IPS-18a (cell line): ENCODE data around the gene SLC9A6.

Experiments used
- H3K27ac ChIP-seq: one replicate; pipeline ENCODE4 v1.5.1; 2013; ENCODE audit warnings: low read length
- H3K27me3 ChIP-seq: one replicate; pipeline ENCODE4 v1.6.1; 2013; ENCODE audit warnings: mild to moderate bottlenecking, low read length; ENCODE audit not compliant: control insufficient read depth, insufficient read depth
- H3K36me3 ChIP-seq: one replicate; pipeline ENCODE4 v1.6.1; 2013; ENCODE audit warnings: low read depth, low read length; ENCODE audit not compliant: control insufficient read depth
- H3K4me1 ChIP-seq: one replicate; pipeline ENCODE4 v1.6.1; 2013; ENCODE audit warnings: low read depth, low read length; ENCODE audit not compliant: control insufficient read depth
- H3K4me3 ChIP-seq: one replicate; pipeline ENCODE4 v1.5.1; 2013; ENCODE audit warnings: low read length
- H3K9ac ChIP-seq: one replicate; pipeline ENCODE4 v1.6.1; 2013; ENCODE audit warnings: mild to moderate bottlenecking, low read length, moderate library complexity
- H3K9me3 ChIP-seq: one replicate; pipeline ENCODE4 v1.6.1; 2013; ENCODE audit warnings: low read depth, low read length; ENCODE audit not compliant: control insufficient read depth

Gene SLC9A6

GRCh38 chrX:135984256-135984655 is 979 bp upstream of the SLC9A6 start:
- Histone ChIP-seq H3K27ac (no peak overlapping the region), H3K4me3 (peak overlapping the region; percentile 74), H3K36me3 (no peaks in the 10 kb centered on the region), H3K27me3 (no peaks in the 10 kb centered on the region), H3K4me1 (peaks cover 5% of the 10 kb centered on the region), H3K9ac (no peak overlapping the region), H3K9me3 (peaks cover 15% of the 10 kb centered on the region)

DNA sequence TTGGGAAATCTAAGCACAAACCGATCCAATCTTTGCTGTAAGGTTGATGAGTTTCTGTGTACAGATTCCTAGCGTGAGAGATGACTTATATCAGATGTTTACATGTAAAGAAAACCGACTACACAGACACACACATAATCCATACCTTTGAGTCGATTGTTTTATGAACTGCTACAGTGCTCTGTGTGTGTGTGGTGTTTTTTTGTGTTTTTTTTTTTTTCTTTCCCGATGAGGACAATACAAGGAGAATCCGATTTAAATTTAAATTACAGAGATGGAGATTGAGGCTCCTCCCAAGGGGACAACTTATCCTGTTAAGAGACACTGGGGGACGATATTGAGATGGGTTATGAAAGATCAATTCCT is 461 bp upstream of the SLC9A6 start:
- Histone ChIP-seq H3K27ac (no peak overlapping the region), H3K9me3 (peaks cover 12% of the 10 kb centered on the region), H3K4me1 (peaks cover 5% of the 10 kb centered on the region), H3K4me3 (peak overlapping the region; percentile 74), H3K36me3 (no peaks in the 10 kb centered on the region), H3K27me3 (no peaks in the 10 kb centered on the region), H3K9ac (peak overlapping the region; percentile 19)

DNA sequence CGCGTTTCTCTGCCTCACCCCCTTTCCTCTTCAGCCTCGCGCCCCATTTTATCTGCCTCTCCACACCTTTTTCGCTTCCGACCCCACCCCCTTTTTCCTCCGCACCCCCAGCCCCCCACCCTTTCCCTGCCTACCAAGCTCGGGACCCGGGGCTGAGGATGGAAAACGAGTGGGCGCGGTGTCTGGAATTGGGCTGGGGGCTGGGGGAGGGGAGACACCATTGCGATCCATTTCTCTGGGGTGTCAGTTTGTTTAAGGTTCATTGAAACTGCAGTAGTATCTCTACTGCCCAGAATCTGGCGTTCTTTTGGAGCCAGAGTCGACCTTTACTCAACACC is 707 bp downstream of the SLC9A6 start:
- H3K9me3 ChIP-seq, result peaks cover 9% of the 10 kb centered on the region
- peaks cover 5% of the 10 kb centered on the region for H3K4me1 ChIP-seq
- no peaks in the 10 kb centered on the region for H3K27me3 ChIP-seq
- H3K27ac ChIP-seq, result no peak overlapping the region
- peak overlapping the region; percentile 74 for H3K4me3 ChIP-seq
- H3K36me3 ChIP-seq, result no peaks in the 10 kb centered on the region
- H3K9ac ChIP-seq, result peak overlapping the region; percentile 54

GRCh38 chrX:135988245-135988644 is 3.0 kb downstream of the SLC9A6 start:
- H3K27me3 ChIP-seq, result no peaks in the 10 kb centered on the region
- H3K9ac ChIP-seq, result no peak overlapping the region
- H3K4me1 ChIP-seq, result peaks cover 5% of the 10 kb centered on the region

DNA sequence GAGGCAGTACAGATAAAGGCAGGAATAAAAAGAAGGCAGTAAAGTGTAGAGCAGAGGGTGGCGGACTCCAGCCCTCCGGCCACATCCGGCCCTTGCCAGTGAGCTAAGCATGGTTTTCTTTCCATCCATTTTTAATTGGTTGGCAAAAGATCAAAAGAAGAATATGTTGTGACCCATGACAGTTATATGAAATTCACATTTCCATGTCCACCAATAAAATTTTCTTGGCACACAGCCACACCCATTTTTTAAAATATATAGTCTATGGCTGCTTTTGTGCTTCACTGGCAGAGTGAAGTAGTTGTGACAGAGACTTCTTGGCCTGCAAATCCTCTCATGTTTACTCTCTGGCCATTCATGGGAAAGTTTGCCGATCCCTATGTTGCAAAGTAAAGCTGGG is 29.8 kb downstream of the SLC9A6 start:
- H3K27me3 ChIP-seq, result no peaks in the 10 kb centered on the region
- H3K4me1 ChIP-seq, result no peaks in the 10 kb centered on the region
- H3K36me3 ChIP-seq, result peaks cover 3% of the 10 kb centered on the region
- H3K27ac ChIP-seq, result no peak overlapping the region
- no peak overlapping the region for H3K9ac ChIP-seq
- peaks cover 13% of the 10 kb centered on the region for H3K9me3 ChIP-seq
- H3K4me3 ChIP-seq, result no peak overlapping the region

More at GRCh38 chrX:135988245-135988644, 3.0 kb downstream of the SLC9A6 start:
- Histone ChIP-seq H3K9me3 (no peaks in the 10 kb centered on the region), H3K36me3 (no peaks in the 10 kb centered on the region), H3K27ac (no peak overlapping the region), H3K4me3 (no peak overlapping the region)

DNA sequence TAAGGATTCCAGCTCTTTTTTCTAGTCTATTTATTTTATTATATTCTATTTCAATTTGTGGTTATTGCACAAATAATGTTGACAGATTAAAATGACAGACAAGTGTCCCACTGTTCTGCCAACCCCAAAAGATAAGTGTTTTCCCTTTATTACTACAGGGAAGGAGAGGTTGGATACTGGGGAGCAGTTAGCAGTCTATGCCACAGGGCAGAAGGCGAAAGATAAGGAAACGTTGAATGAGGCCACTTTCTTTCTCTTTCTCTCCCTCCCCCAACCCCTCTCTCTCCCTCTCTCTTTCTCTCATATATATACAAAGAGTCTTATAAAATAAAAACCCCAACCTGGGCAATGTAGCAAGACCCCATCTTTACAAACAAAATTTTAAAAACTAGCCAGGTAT is 31.6 kb downstream of the SLC9A6 start:
- H3K9me3 ChIP-seq, result peaks cover 13% of the 10 kb centered on the region
- peaks cover 3% of the 10 kb centered on the region for H3K36me3 ChIP-seq
- H3K4me3 ChIP-seq, result no peak overlapping the region
- no peak overlapping the region for H3K9ac ChIP-seq
- H3K4me1 ChIP-seq, result no peaks in the 10 kb centered on the region
- no peaks in the 10 kb centered on the region for H3K27me3 ChIP-seq
- H3K27ac ChIP-seq, result no peak overlapping the region

DNA sequence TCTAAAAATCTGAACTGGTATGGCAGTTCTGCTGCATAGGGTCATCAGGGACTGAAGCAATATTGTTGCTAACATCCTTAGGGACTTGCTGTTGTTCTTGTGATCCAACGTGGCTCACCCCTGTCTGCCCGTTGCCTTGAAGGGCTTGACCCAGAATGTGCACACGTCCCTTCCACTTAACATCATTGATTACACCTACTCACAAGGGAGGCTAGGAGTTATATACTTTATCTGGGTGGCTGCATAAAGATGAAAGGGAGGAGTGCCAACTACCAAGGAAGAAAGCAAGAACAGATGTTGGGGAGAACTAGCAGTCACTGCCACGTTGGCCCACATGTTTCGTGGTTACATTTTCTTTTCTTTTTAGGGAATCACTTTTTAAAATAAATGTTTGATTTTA is 34.0 kb downstream of the SLC9A6 start:
- H3K9me3 ChIP-seq, result peaks cover 13% of the 10 kb centered on the region
- peaks cover 3% of the 10 kb centered on the region for H3K36me3 ChIP-seq
- H3K27ac ChIP-seq, result no peak overlapping the region
- H3K27me3 ChIP-seq, result no peaks in the 10 kb centered on the region
- H3K4me1 ChIP-seq, result no peaks in the 10 kb centered on the region
- no peak overlapping the region for H3K4me3 ChIP-seq
- H3K9ac ChIP-seq, result no peak overlapping the region

DNA sequence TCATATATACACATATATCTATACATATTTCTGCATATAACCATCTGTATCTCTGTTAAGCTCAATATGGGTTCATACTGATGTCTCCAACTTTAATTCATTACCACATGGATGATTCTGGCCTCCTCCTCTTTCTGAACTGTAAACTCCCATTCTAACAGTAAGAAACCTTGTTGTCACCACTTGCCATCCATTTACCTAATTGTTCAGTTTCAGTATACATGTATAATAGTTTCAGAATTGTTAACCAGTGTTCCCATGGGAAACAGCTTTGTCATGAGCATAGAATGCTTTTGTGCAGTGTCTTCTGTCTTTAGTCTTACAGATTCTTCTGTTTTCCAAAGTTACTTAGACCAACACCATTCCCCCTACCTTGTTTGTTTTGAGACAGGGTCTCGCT is 35.9 kb downstream of the SLC9A6 start:
- H3K4me1 ChIP-seq, result no peaks in the 10 kb centered on the region
- no peak overlapping the region for H3K27ac ChIP-seq

GRCh38 chrX:136021903-136022302 is 36.7 kb downstream of the SLC9A6 start:
- H3K27me3 ChIP-seq, result no peaks in the 10 kb centered on the region
- H3K36me3 ChIP-seq, result peaks cover 3% of the 10 kb centered on the region
- no peak overlapping the region for H3K4me3 ChIP-seq
- H3K4me1 ChIP-seq, result no peaks in the 10 kb centered on the region
- no peak overlapping the region for H3K27ac ChIP-seq
- H3K9me3 ChIP-seq, result peaks cover 7% of the 10 kb centered on the region
- H3K9ac ChIP-seq, result no peak overlapping the region

More for the DNA sequence above, 35.9 kb downstream of the SLC9A6 start:
- Histone ChIP-seq H3K36me3 (peaks cover 3% of the 10 kb centered on the region), H3K9me3 (peaks cover 9% of the 10 kb centered on the region), H3K27me3 (no peaks in the 10 kb centered on the region), H3K4me3 (no peak overlapping the region), H3K9ac (no peak overlapping the region)

- H3K27me3 ChIP-seq, result no peaks in the 10 kb centered on the region
- no peaks in the 10 kb centered on the region for H3K4me1 ChIP-seq
- H3K27ac ChIP-seq, result no peak overlapping the region
- no peak overlapping the region for H3K4me3 ChIP-seq
- no peak overlapping the region for H3K9ac ChIP-seq
- no peaks in the 10 kb centered on the region for H3K36me3 ChIP-seq
- H3K9me3 ChIP-seq, result no peaks in the 10 kb centered on the region
These were observed 39.9 kb downstream of the SLC9A6 start for GRCh38 chrX:136025091-136025490.

DNA sequence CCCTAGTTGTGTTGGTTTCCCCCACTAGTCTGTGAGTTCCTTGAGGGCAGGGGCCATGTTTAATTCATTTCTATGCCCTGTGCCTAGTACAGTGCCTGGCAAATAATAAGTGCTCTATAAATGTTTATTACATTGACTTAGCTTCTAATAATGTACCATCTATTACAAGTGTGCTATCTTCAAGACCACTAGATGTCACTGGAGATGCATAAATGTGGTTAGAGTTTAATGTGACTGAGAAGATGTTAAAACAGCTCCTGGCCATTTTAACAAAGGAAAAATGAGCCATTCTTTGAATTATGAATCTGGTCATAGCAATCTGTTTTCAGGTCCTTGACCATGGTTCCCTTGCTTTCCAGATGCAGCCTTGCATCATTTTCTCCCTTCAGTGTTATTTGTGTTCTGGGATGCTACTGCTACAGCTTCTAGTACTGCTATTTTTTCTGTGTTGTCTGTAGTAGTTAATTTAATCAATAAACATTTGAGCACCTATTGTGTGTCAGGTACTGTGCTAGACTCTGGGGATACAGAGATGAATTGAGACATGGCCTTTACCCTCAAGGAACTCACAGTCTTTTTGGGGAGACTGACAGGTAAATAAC is 43.2 kb downstream of the SLC9A6 start:
- Histone ChIP-seq H3K9me3 (peaks cover 2% of the 10 kb centered on the region), H3K27ac (no peak overlapping the region), H3K36me3 (no peaks in the 10 kb centered on the region), H3K4me3 (no peak overlapping the region), H3K27me3 (no peaks in the 10 kb centered on the region), H3K4me1 (no peaks in the 10 kb centered on the region), H3K9ac (no peak overlapping the region)

- Histone ChIP-seq H3K27me3 (no peaks in the 10 kb centered on the region), H3K4me1 (no peaks in the 10 kb centered on the region), H3K36me3 (no peaks in the 10 kb centered on the region), H3K9me3 (peaks cover 7% of the 10 kb centered on the region), H3K27ac (no peak overlapping the region), H3K9ac (no peak overlapping the region), H3K4me3 (no peak overlapping the region)
These were observed 44.5 kb downstream of the SLC9A6 start for GRCh38 chrX:136029766-136030165.
